Measurements from ENCODE around the gene CCDC3. TPM values are rescaled to one million over a fixed set of nuclear protein-coding genes. Genes with fewer than 3 reads are reported as not detected.
A peak's percentile ranks its signal among the peaks of the same experiment; 100 is the strongest.

CCDC3 gene
- total RNA-seq, 1 donor = 0.43 TPM

DNA sequence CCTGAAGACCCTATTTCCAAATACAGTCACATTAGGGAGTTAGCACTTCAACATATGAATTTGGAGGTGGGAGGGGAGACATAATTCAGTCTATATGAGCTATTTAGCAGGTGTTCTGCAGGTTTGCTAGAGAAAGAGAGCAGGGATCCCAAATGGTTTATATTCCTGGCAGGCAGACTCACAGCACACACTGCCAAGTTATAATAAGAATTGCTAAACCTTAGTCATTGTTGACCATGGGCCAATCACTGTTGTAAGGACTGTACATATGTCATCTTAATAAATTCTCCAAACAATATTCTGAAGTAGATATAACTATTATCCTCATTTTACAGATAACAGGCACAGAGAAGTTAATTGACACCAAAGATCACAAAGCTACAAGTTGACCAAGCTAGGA lies 1.5 kb upstream of the CCDC3 start:
- TF ChIP-seq, protein P1, sequence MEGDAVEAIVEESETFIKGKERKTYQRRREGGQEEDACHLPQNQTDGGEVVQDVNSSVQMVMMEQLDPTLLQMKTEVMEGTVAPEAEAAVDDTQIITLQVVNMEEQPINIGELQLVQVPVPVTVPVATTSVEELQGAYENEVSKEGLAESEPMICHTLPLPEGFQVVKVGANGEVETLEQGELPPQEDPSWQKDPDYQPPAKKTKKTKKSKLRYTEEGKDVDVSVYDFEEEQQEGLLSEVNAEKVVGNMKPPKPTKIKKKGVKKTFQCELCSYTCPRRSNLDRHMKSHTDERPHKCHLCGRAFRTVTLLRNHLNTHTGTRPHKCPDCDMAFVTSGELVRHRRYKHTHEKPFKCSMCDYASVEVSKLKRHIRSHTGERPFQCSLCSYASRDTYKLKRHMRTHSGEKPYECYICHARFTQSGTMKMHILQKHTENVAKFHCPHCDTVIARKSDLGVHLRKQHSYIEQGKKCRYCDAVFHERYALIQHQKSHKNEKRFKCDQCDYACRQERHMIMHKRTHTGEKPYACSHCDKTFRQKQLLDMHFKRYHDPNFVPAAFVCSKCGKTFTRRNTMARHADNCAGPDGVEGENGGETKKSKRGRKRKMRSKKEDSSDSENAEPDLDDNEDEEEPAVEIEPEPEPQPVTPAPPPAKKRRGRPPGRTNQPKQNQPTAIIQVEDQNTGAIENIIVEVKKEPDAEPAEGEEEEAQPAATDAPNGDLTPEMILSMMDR (IDR thresholded peaks at IDR 0.05; ENCODE audit: insufficient read depth, low read depth, low read length) = no peak
- no peak overlapping the region for H3K4me3 ChIP-seq (ENCODE audit: low read depth, low read length)
- DNase-seq (ENCODE audit: low read depth) = no peak

DNA sequence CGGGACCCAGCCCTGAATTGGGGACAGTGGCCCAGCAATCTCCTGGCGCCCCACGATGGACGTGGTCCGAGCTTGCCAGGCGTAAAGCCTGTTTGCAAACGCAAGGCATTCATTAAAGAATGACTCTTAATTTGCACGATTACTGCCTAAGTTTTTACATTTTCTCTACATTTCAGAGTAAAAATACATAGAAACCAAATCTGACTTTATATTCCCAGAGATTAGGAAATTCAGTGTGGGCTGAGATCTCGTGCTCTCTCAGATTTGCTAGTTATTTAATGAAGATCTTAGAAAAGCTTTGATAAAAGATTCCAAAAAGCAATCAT lies 337 bp upstream of the CCDC3 start:
- peak overlapping the region; percentile 60 for H3K4me3 ChIP-seq (ENCODE audit: low read depth, low read length)
- TF ChIP-seq, protein P1 (IDR thresholded peaks at IDR 0.05; ENCODE audit: insufficient read depth, low read depth, low read length) = no peak
- no peak for DNase-seq (ENCODE audit: low read depth)

DNA sequence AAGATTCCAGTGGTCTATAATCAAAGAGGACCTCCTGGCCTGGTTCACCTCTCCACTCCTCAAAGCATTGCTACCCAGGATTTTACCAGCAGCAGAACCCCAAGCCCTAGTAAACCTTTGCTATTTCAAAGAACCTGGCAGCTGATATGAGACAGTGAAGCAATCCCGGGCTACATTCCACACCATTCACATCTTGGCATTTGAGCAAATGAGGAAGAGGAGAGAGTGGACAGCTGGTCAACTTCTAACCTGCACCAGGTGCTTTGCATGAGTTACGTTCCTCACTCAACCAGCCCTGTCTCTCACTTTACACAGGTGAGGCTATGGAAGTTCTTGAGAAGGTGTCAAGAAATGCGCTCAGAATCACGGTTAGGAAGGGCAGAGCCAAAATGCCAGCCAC lies 1.1 kb downstream of the CCDC3 start:
- peak overlapping the region; percentile 60 for H3K4me3 ChIP-seq (ENCODE audit: low read depth, low read length)
- TF ChIP-seq, protein P1 (IDR thresholded peaks at IDR 0.05; ENCODE audit: insufficient read depth, low read depth, low read length) = no peak
- DNase-seq (ENCODE audit: low read depth) = no peak

DNA sequence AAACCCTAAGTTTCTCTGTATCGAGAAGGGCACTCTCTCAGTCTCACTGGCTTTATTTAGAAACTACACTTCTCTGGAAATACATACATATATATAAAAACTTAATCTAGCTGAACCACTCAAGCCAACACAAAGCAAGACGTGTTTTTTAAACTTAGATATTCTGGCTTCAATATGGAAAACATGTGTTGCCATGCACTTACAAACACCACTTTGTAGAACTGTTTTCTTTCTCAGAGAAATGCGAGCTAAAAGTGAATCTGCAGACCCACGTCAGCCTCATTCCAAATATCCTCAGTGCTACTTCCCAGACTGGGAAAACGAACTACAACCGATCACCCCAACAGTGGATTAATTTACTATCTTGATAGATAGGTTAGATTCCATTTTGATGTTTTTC lies 1.7 kb downstream of the CCDC3 start:
- DNase-seq (ENCODE audit: low read depth) = no peak
- no peak overlapping the region for H3K4me3 ChIP-seq (ENCODE audit: low read depth, low read length)
- TF ChIP-seq, protein P1 (IDR thresholded peaks at IDR 0.05; ENCODE audit: insufficient read depth, low read depth, low read length) = no peak

DNA sequence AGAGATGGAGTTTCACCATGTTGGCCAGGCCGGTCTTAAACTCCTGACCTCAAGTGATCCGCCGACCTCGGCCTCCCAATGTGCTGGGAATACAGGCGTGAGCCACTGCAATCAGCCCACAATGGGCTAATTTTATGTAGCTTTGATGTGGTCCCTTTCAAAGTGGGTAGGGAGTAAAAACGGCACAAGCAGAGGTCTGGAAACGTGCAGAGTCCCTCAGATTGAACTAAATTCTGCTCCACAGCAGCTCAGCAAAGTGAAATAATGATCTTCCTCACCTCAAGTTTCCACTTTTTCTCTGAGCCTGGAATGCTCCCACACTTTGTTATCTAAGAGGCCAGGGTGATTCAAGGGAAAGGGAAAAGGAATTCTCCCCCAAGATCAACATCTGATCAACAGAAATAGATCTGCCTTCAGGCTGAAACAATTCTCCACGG lies 6.1 kb downstream of the CCDC3 start:
- TF ChIP-seq, protein P1 (IDR thresholded peaks at IDR 0.05; ENCODE audit: insufficient read depth, low read depth, low read length) = no peak

DNA sequence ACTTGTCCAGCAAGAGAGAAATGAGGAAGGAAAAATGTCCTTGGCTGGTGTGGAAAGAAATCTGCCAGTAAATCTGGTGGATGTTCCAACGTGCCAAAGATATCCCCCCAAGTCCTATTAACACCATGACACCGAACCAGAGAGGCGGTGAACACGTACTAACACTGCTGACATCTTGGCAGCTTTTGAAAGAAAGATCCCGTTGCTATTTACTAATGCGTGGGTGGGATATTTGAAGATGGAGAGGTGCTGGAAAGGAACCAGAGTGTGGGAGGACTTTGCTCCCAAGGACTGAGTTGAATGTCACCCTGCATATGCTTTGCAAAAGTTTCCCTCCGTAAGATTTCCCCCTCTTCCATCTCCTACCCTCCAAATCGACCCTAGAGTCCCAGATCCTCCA lies 7.9 kb downstream of the CCDC3 start:
- DNase-seq (ENCODE audit: low read depth) = no peak
- no peak overlapping the region for H3K4me3 ChIP-seq (ENCODE audit: low read depth, low read length)
- TF ChIP-seq, protein P1 (IDR thresholded peaks at IDR 0.05; ENCODE audit: insufficient read depth, low read depth, low read length) = no peak

More for the DNA sequence above, 6.1 kb downstream of the CCDC3 start:
- DNase-seq (ENCODE audit: low read depth) = no peak
- no peak overlapping the region for H3K4me3 ChIP-seq (ENCODE audit: low read depth, low read length)

DNA sequence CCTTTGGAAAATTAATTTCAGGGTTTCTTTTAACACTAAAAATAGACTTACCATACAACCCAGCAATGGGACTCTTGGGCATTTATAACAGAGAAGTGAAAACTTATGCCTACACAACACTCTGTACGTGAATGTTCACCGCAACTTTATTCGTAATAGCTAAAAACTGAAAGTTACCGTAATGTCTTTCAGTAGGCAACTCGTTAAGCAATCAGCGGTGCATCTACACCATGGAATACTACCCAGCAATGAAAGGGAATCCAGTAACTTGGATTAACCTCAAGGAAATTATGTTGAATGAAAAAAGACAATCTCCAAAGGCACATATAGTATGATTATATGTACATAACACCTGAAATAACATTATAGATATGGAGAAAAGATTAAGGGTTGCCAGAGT lies 16.2 kb downstream of the CCDC3 start:
- TF ChIP-seq, protein P1 (IDR thresholded peaks at IDR 0.05; ENCODE audit: insufficient read depth, low read depth, low read length) = no peak

More for the DNA sequence above, 16.2 kb downstream of the CCDC3 start:
- no peak overlapping the region for H3K4me3 ChIP-seq (ENCODE audit: low read depth, low read length)
- no peak for DNase-seq (ENCODE audit: low read depth)
